Measurements from ENCODE around the gene TCEA3. TPM values are rescaled to one million over a fixed set of nuclear protein-coding genes. Genes with fewer than 3 reads are reported as not detected.

TCEA3 gene
- polyA plus RNA-seq, 3 donors: 0.26 to 0.52 TPM; not detected in 1

DNA sequence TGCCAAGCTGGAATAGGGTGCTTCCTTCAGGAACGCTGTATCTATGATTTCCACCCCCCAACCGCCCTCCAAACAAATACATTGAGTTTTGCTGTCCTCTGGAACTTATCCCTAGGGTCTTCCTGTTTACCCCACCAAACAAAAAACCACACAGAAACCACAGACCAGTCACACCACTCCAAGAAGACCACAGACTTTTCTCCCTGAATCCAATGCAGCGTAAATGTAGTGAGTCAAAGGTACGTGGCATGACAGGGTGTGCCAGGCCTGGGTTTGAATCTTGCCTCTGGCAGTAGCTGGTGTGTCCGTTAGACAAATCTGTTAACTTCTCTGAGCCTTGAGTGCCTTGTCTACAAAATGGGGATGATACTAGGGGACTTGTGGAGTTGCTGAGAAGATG, 31.7 kb upstream of the TCEA3 start:
- Mint-ChIP-seq H3K9me3 (no peaks in the 10 kb centered on the region), H3K36me3 (no peaks in the 10 kb centered on the region), H3K4me3 (no peak overlapping the region), H3K27me3 (ENCODE audit: low read depth in 3 of 3) (peaks cover 4 to 17% (median 12%) of the 10 kb centered on the region in 3 donors), H3K4me1 (no peaks in the 10 kb centered on the region), H3K27ac (no peak overlapping the region)
- H3K36me3 ChIP-seq (replicated peaks in 1 of 2; ENCODE audit: control insufficient read depth in 1 of 2, insufficient read depth in 2 of 2, low read length in 2 of 2): no peaks in the 10 kb centered on the region
- no peaks in the 10 kb centered on the region for H3K4me1 ChIP-seq (ENCODE audit: control insufficient read depth in 1 of 2, insufficient read depth in 2 of 2, low read length in 2 of 2)
- no peaks in the 10 kb centered on the region for H3K9me3 ChIP-seq (replicated peaks in 1 of 2; ENCODE audit: control insufficient read depth in 1 of 2, insufficient read depth in 1 of 2, low read length in 2 of 2)
- H3K4me3 ChIP-seq (replicated peaks in 1 of 3; ENCODE audit: low read depth in 2 of 3, low read length in 3 of 3): no peak overlapping the region
- 46% methylated on average over 3 of the region's 5 CpGs for WGBS (ENCODE audit: insufficient coverage)
- H3K27me3 ChIP-seq (ENCODE audit: control insufficient read depth in 2 of 2, insufficient read depth in 2 of 2, low read length in 2 of 2): peaks cover 0 to 3% of the 10 kb centered on the region in 2 donors
- no peak overlapping the region for H2AFZ ChIP-seq (ENCODE audit: insufficient read depth, low read depth, low read length, poor library complexity, severe bottlenecking)
- no peaks in the 10 kb centered on the region for H3K79me2 ChIP-seq (ENCODE audit: insufficient read depth, low read length)
- no peak overlapping the region for H3K4me2 ChIP-seq (replicated peaks; ENCODE audit: extremely low read depth, low read length, poor library complexity, severe bottlenecking)
- H3K27ac ChIP-seq (ENCODE audit: low read depth in 1 of 2, low read length in 2 of 2): no peak overlapping the region
- DNase-seq: no peak
- TF ChIP-seq, protein P1, sequence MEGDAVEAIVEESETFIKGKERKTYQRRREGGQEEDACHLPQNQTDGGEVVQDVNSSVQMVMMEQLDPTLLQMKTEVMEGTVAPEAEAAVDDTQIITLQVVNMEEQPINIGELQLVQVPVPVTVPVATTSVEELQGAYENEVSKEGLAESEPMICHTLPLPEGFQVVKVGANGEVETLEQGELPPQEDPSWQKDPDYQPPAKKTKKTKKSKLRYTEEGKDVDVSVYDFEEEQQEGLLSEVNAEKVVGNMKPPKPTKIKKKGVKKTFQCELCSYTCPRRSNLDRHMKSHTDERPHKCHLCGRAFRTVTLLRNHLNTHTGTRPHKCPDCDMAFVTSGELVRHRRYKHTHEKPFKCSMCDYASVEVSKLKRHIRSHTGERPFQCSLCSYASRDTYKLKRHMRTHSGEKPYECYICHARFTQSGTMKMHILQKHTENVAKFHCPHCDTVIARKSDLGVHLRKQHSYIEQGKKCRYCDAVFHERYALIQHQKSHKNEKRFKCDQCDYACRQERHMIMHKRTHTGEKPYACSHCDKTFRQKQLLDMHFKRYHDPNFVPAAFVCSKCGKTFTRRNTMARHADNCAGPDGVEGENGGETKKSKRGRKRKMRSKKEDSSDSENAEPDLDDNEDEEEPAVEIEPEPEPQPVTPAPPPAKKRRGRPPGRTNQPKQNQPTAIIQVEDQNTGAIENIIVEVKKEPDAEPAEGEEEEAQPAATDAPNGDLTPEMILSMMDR (IDR thresholded peaks at IDR 0.05): no peak
- no peak overlapping the region for H3K9ac ChIP-seq (ENCODE audit: insufficient read depth, low read length, poor library complexity, severe bottlenecking)
- intact Hi-C loops (cut with micrococcal nuclease): no loop called here
- H4K20me1 ChIP-seq (ENCODE audit: insufficient read depth, low read length): no peaks in the 10 kb centered on the region

DNA sequence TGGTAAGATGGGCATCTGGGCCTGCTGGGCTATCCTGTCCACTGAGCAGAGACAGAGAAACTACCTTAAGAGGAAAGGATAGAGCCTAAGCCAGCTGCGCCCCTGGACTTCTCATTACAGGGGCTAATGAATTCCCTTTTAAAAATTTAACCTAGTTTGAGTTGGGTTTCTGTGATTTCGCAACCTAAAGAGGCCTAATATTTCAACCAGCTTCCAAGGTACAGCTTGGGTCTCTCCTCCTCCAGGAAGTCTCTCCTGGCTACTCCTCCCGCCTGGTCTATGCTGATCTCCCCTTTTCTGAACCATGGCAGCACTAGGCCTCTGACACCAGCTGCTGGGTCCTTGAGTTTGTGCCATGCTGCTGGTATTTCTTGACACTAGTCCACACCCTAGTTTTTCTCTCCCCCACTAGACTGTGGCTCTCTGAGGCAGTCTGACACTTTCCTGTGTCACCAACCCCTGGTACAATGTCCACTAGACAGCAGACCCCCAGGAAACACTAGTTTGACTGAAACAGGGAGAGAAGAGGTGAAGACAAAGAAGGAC, 29.0 kb upstream of the TCEA3 start:
- TF ChIP-seq, protein P1 (IDR thresholded peaks at IDR 0.05): no peak
- no peaks in the 10 kb centered on the region for H3K4me1 ChIP-seq (ENCODE audit: control insufficient read depth in 1 of 2, insufficient read depth in 2 of 2, low read length in 2 of 2)
- no peaks in the 10 kb centered on the region for H3K9me3 ChIP-seq (replicated peaks in 1 of 2; ENCODE audit: control insufficient read depth in 1 of 2, insufficient read depth in 1 of 2, low read length in 2 of 2)
- no peaks in the 10 kb centered on the region for H3K36me3 ChIP-seq (replicated peaks in 1 of 2; ENCODE audit: control insufficient read depth in 1 of 2, insufficient read depth in 2 of 2, low read length in 2 of 2)
- no peak overlapping the region for H3K4me3 Mint-ChIP-seq
- DNase-seq: no peak
- H3K79me2 ChIP-seq (ENCODE audit: insufficient read depth, low read length): no peaks in the 10 kb centered on the region
- H3K27me3 Mint-ChIP-seq (ENCODE audit: low read depth in 3 of 3): peaks cover 2 to 10% (median 8%) of the 10 kb centered on the region in 3 donors
- no peaks in the 10 kb centered on the region for H3K9me3 Mint-ChIP-seq
- H2AFZ ChIP-seq (ENCODE audit: insufficient read depth, low read depth, low read length, poor library complexity, severe bottlenecking): no peak overlapping the region
- H3K4me2 ChIP-seq (replicated peaks; ENCODE audit: extremely low read depth, low read length, poor library complexity, severe bottlenecking): no peak overlapping the region
- intact Hi-C loops (cut with micrococcal nuclease): no loop called here
- H3K4me1 Mint-ChIP-seq: no peaks in the 10 kb centered on the region
- no peak overlapping the region for H3K9ac ChIP-seq (ENCODE audit: insufficient read depth, low read length, poor library complexity, severe bottlenecking)
- H4K20me1 ChIP-seq (ENCODE audit: insufficient read depth, low read length): no peaks in the 10 kb centered on the region
- no peak overlapping the region for H3K27ac ChIP-seq (ENCODE audit: low read depth in 1 of 2, low read length in 2 of 2)
- no peak overlapping the region for H3K4me3 ChIP-seq (replicated peaks in 1 of 3; ENCODE audit: low read depth in 2 of 3, low read length in 3 of 3)
- 71% methylated on average over 1 of the region's 3 CpGs for WGBS (ENCODE audit: insufficient coverage)
- H3K36me3 Mint-ChIP-seq: no peaks in the 10 kb centered on the region
- H3K27me3 ChIP-seq (ENCODE audit: control insufficient read depth in 2 of 2, insufficient read depth in 2 of 2, low read length in 2 of 2): no peaks in the 10 kb centered on the region
- peak overlapping the region in 1 of 7 donors; percentile 47 for H3K27ac Mint-ChIP-seq

All from CD14-positive monocyte (primary cell).